Occipital lobe (tissue), 2 donors: ENCODE data around the gene ITGA11. TPM values are rescaled to one million over a fixed set of nuclear protein-coding genes. Genes with fewer than 3 reads are reported as not detected.

Experiments used
- DNase-seq: peaks from one replicate; lab custom pipeline; 2025; lab: John Stamatoyannopoulos, UW
- total RNA-seq: library from RNA; depleted of rRNA; stranded (reverse); fragments of >200 nt; gene quantifications from one replicate; pipeline ENCODE4 v1.2.3, GENCODE V29; 2014

ITGA11 gene
- total RNA-seq, 1 donor from 2014 or later = 0.62 TPM

- DNase-seq = no peak
Observed at GRCh38 chr15:68274201-68274848, 157.6 kb downstream of the ITGA11 start.

GRCh38 chr15:68272721-68273271 is 159.2 kb downstream of the ITGA11 start:
- no peak for DNase-seq

- peak; percentile 57 for DNase-seq
Observed at GRCh38 chr15:68271854-68272471, 160.0 kb downstream of the ITGA11 start.

- DNase-seq = no peak
Observed at GRCh38 chr15:68268405-68268804, 163.6 kb downstream of the ITGA11 start.

GRCh38 chr15:68265674-68266073 is 166.3 kb downstream of the ITGA11 start:
- DNase-seq = no peak

GRCh38 chr15:68265081-68265480 is 166.9 kb downstream of the ITGA11 start:
- DNase-seq = no peak

- DNase-seq = no peak
Observed at GRCh38 chr15:68264282-68264681, 167.7 kb downstream of the ITGA11 start.

GRCh38 chr15:68262514-68263356 is 169.2 kb downstream of the ITGA11 start:
- DNase-seq = no peak

- DNase-seq = no peak
Observed at GRCh38 chr15:68261980-68262379, 170.0 kb downstream of the ITGA11 start.

GRCh38 chr15:68261241-68261640 is 170.7 kb downstream of the ITGA11 start:
- DNase-seq = no peak

GRCh38 chr15:68259883-68260282 is 172.1 kb downstream of the ITGA11 start:
- no peak for DNase-seq

GRCh38 chr15:68258692-68259091 is 173.3 kb downstream of the ITGA11 start:
- no peak for DNase-seq

GRCh38 chr15:68256675-68257450 is 175.1 kb downstream of the ITGA11 start:
- DNase-seq = peak; percentile 93

- DNase-seq = no peak
Observed at GRCh38 chr15:68252925-68253534, 178.9 kb downstream of the ITGA11 start.

- DNase-seq = no peak
Observed at GRCh38 chr15:68249058-68249713, 182.8 kb downstream of the ITGA11 start.

Other genes starting within 250 kb of the ITGA11 start
- 2.2 TPM for gene CALML4, start 226.8 kb downstream of the ITGA11 start, total RNA-seq
- 7.6 TPM for gene CLN6, start 202.4 kb downstream of the ITGA11 start, total RNA-seq
- 188 TPM for gene FEM1B, start 154.4 kb downstream of the ITGA11 start, total RNA-seq
- 19.8 TPM for gene CORO2B, start 146.8 kb upstream of the ITGA11 start, total RNA-seq